ENCODE results near the gene SYT9.

DNA sequence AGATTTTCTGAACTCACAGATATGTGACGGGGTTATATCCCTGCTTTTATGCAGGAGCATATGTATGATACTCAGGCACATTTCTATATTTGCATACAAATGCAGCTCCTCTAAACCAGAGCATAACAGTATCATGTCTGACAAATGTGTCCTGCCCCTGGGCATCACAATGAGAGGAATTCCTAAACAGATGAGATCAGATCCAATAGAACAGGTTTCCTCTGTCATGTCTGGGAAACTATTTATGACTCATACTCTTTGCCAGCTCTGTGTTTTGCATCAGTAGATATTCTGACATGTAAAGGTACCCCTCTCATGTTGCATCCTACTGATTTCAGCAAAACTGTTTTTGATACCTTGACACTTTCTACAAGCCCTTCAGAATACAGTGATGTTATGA, 29.4 kb downstream of the SYT9 start:
- TF ChIP-seq CTCF (IDR thresholded peaks at IDR 0.05), result no peak
- no peak for TF ChIP-seq POLR2A (IDR thresholded peaks at IDR 0.05)
- no peak for TF ChIP-seq EP300 (IDR thresholded peaks at IDR 0.05)
- TF ChIP-seq POLR2AphosphoS5 (IDR thresholded peaks at IDR 0.05), result no peak

Data from suprapubic skin (tissue), 4 donors.